ENCODE results near the gene BTBD10. TPM values are rescaled to one million over a fixed set of nuclear protein-coding genes. Genes with fewer than 3 reads are reported as not detected.

Gene BTBD10
- total and polyA plus RNA-seq, 2 donors from 2014 or later: 12.9 to 27.9 TPM

DNA sequence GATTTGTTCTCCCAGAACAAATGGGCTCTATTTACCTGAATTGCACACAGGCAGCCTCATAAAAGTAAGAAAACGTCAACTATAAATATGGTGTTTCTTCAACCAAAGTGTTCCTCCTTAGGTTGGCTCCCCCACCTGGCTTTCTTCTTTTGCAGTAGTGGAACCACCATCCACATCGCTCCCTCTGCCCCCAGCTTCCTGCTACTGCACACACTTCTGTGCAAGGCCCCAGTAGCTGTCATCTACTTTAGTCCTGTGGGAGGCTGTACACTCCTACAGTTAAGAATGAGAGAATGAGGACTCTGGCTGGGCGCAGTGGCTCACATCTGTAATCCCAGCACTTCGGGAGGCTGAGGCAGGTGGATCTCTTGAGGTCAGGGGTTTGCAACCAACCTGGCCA lies 95.9 kb downstream of the BTBD10 start:
- FAIRE-seq: no peak
- H3K36me3 ChIP-seq (ENCODE audit: control insufficient read depth in 2 of 3, insufficient read depth in 3 of 3, low read length in 3 of 3): peaks cover 0 to 35% (median 22%) of the 10 kb centered on the region in 3 donors
- TF ChIP-seq, protein P1, sequence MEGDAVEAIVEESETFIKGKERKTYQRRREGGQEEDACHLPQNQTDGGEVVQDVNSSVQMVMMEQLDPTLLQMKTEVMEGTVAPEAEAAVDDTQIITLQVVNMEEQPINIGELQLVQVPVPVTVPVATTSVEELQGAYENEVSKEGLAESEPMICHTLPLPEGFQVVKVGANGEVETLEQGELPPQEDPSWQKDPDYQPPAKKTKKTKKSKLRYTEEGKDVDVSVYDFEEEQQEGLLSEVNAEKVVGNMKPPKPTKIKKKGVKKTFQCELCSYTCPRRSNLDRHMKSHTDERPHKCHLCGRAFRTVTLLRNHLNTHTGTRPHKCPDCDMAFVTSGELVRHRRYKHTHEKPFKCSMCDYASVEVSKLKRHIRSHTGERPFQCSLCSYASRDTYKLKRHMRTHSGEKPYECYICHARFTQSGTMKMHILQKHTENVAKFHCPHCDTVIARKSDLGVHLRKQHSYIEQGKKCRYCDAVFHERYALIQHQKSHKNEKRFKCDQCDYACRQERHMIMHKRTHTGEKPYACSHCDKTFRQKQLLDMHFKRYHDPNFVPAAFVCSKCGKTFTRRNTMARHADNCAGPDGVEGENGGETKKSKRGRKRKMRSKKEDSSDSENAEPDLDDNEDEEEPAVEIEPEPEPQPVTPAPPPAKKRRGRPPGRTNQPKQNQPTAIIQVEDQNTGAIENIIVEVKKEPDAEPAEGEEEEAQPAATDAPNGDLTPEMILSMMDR (IDR thresholded peaks at IDR 0.05; ENCODE audit: borderline replicate concordance, extremely low read depth, insufficient read depth): no peak
- no peak overlapping the region for H3K9ac ChIP-seq (ENCODE audit: low read length in 3 of 3)
- intact Hi-C loops (cut with DNase I): no loop called here
- no peaks in the 10 kb centered on the region for H3K27me3 ChIP-seq (ENCODE audit: control insufficient read depth, insufficient read depth, low read length)
- H3K9me3 ChIP-seq (ENCODE audit: control insufficient read depth in 2 of 3, insufficient read depth in 1 of 3, low read length in 3 of 3): no peaks in the 10 kb centered on the region
- peaks cover 0 to 2% (median 0%) of the 10 kb centered on the region in 3 donors for H3K4me1 ChIP-seq (ENCODE audit: control insufficient read depth in 2 of 3, insufficient read depth in 2 of 3, low read depth in 1 of 3, low read length in 3 of 3)
- H3K27ac ChIP-seq (ENCODE audit: low read depth in 2 of 2, low read length in 2 of 2): no peak overlapping the region
- no peak for DNase-seq
- no peak overlapping the region for H3K4me3 ChIP-seq (ENCODE audit: low read length in 3 of 3)

DNA sequence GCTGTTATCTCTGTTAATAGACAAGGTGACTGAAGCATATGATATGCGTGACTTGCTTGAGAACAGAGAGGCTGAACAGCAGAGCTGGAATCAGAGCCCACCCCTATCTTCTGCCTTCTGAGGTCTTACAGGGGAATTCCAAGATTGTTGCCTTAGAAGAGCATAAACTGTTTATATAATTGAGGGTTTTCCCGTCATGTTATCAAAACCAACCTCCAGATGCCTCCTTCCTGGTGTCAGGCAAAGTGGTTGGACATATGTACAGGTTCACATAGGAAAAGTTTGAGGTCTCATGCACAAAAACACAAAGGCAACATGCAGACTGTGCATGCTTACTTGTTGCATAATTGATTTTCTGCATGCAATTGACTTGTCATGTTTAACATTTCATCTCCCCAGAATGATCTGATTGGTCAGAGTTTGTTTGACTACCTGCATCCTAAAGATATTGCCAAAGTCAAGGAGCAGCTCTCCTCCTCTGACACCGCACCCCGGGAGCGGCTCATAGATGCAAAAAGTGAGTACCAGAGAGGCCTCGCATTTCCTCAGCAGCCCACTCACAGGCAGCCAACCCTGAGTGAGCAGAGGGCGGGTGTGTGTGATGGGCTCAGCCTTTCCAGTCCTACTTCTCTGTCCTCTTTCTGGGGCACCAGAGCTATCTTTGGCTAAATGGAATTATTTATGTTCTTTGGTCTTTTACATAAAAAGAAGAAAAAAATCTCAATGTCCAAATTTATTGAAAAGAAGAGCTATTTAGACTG lies 96.6 kb downstream of the BTBD10 start:
- DNase-seq: no peak
- Histone ChIP-seq H3K9me3 (ENCODE audit: control insufficient read depth in 2 of 3, insufficient read depth in 1 of 3, low read length in 3 of 3) (no peaks in the 10 kb centered on the region), H3K27me3 (ENCODE audit: control insufficient read depth, insufficient read depth, low read length) (no peaks in the 10 kb centered on the region), H3K4me1 (ENCODE audit: control insufficient read depth in 2 of 3, insufficient read depth in 2 of 3, low read depth in 1 of 3, low read length in 3 of 3) (peaks cover 0 to 2% (median 0%) of the 10 kb centered on the region in 3 donors), H3K27ac (ENCODE audit: low read depth in 2 of 2, low read length in 2 of 2) (no peak overlapping the region), H3K4me3 (ENCODE audit: low read length in 3 of 3) (no peak overlapping the region), H3K9ac (ENCODE audit: low read length in 3 of 3) (no peak overlapping the region), H3K36me3 (ENCODE audit: control insufficient read depth in 2 of 3, insufficient read depth in 3 of 3, low read length in 3 of 3) (peaks cover 0 to 30% (median 23%) of the 10 kb centered on the region in 3 donors)
- intact Hi-C loops (cut with DNase I): no loop called here
- TF ChIP-seq, protein P1 (IDR thresholded peaks at IDR 0.05; ENCODE audit: borderline replicate concordance, extremely low read depth, insufficient read depth): no peak
- FAIRE-seq: no peak

DNA sequence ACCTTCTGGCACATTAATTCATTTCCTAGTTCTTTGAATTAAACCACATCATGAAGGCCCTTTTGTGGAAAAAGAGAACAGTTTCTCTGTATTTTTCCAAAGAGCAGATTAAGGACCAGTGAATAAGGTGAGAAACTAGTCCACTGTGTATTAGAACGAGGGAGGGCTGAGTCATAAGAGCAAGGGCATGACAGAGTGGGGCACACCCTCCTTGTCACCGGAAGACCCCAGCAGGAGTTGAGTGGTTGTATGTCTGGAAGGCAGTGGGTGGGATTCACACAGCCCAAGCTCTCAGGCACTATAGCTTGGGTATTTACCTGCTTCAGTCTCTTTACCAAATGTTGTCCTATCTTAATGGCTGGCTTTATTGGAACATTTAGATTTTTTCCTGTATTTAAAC lies 98.6 kb downstream of the BTBD10 start:
- Histone ChIP-seq H3K9ac (ENCODE audit: low read length in 3 of 3) (no peak overlapping the region), H3K4me1 (ENCODE audit: control insufficient read depth in 2 of 3, insufficient read depth in 2 of 3, low read depth in 1 of 3, low read length in 3 of 3) (peaks cover 0 to under 1% (median 0%) of the 10 kb centered on the region in 3 donors), H3K27me3 (ENCODE audit: control insufficient read depth, insufficient read depth, low read length) (no peaks in the 10 kb centered on the region), H3K4me3 (ENCODE audit: low read length in 3 of 3) (no peak overlapping the region), H3K36me3 (ENCODE audit: control insufficient read depth in 2 of 3, insufficient read depth in 3 of 3, low read length in 3 of 3) (peaks cover 0 to 24% (median 22%) of the 10 kb centered on the region in 3 donors), H3K27ac (ENCODE audit: low read depth in 2 of 2, low read length in 2 of 2) (no peak overlapping the region), H3K9me3 (ENCODE audit: control insufficient read depth in 2 of 3, insufficient read depth in 1 of 3, low read length in 3 of 3) (no peaks in the 10 kb centered on the region)
- no peak for FAIRE-seq
- TF ChIP-seq, protein P1 (IDR thresholded peaks at IDR 0.05; ENCODE audit: borderline replicate concordance, extremely low read depth, insufficient read depth): no peak
- DNase-seq: no peak
- intact Hi-C loops (cut with DNase I): no loop called here
